ENCODE measurements around the gene GIPC3. TPM values are rescaled to one million over a fixed set of nuclear protein-coding genes. Genes with fewer than 3 reads are reported as not detected.

Gene GIPC3
- polyA plus RNA-seq, 2 of the 4 experiments (the other 2 are of a cell fraction): 0.05 to 0.12 TPM

DNA sequence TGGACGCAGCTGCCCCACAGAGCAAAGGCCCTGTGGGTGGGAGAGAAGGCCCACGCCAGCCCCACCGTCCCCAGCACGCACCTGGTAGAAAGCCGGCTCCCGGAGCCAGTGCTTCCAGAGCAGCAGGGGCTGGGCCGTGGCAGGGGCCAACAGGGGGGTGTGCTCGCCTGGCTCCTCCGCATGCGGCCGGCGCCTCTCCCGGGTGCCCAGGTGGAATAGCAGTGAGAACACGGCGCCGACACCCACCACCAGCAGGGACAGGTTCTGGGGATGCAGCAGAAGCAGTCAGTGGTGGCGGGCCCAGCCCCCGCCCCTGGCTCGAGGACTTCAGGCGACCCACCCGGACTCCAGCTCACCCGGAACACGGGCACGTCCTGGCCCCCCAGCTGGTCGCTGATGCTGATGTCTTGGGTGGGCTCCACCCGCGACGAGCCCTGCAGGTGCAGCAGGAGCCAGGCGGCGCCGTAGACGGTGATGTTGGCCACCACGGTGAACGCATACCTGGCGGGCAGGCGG, 37.5 kb upstream of the GIPC3 start:
- no peak for FAIRE-seq
- DNase-seq (ENCODE audit: low read depth in 1 of 2, low spot score in 1 of 2): no peak
- no peak overlapping the region for H3K4me3 ChIP-seq
- H3K4me2 ChIP-seq: no peak overlapping the region
- POLR2A ChIA-PET: interaction anchor here (1.0 kb wide), 1 partner anchor 9 kb away, joined by 3 read pairs; no protein-coding TSS in a partner anchor
- no peak overlapping the region for H3K27ac ChIP-seq
- peaks cover under 1% of the 10 kb centered on the region; the same call in 1 of the 3 replicates for H3K4me1 ChIP-seq
- CTCF ChIA-PET: interaction anchor here (1.2 to 6.6 kb wide), 5 partner anchors 14 to 114 kb away, joined by 3 to 100 read pairs (median 5); partner anchors contain the start of gene HMG20B
- no peak for TF ChIP-seq NPAS2 (CRISPR knock-in tag; IDR thresholded peaks at IDR 0.05; ENCODE audit: borderline replicate concordance)
- no peak for TF ChIP-seq RNF2 (IDR thresholded peaks at IDR 0.05; ENCODE audit: borderline replicate concordance, low read depth)
- no peak for TF ChIP-seq MAFK (IDR thresholded peaks at IDR 0.05; ENCODE audit: partially characterized antibody)
- TF ChIP-seq TP53 (CRISPR knock-in tag; IDR thresholded peaks at IDR 0.05): no peak
- no peak for TF ChIP-seq FOXS1 (CRISPR knock-in tag; IDR thresholded peaks at IDR 0.05)
- no peak for TF ChIP-seq ZSCAN20 (CRISPR knock-in tag; IDR thresholded peaks at IDR 0.05)
- TF ChIP-seq GATA3 (IDR thresholded peaks at IDR 0.05; ENCODE audit: borderline replicate concordance): no peak
- TF ChIP-seq, protein P1, sequence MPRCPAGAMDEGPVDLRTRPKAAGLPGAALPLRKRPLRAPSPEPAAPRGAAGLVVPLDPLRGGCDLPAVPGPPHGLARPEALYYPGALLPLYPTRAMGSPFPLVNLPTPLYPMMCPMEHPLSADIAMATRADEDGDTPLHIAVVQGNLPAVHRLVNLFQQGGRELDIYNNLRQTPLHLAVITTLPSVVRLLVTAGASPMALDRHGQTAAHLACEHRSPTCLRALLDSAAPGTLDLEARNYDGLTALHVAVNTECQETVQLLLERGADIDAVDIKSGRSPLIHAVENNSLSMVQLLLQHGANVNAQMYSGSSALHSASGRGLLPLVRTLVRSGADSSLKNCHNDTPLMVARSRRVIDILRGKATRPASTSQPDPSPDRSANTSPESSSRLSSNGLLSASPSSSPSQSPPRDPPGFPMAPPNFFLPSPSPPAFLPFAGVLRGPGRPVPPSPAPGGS (IDR thresholded peaks at IDR 0.05): no peak
- no peak for TF ChIP-seq TFCP2L1 (CRISPR knock-in tag; IDR thresholded peaks at IDR 0.05)
- no peak for TF ChIP-seq HDAC2 (IDR thresholded peaks at IDR 0.05)
- no peak for TF ChIP-seq RARB (CRISPR knock-in tag; IDR thresholded peaks at IDR 0.05)
- no peak for ATAC-seq
- no peaks in the 10 kb centered on the region for H3K9me3 ChIP-seq
- 86% methylated on average over 5 of the region's 36 CpGs for WGBS (ENCODE audit: missing lambda C conversion rate)

DNA sequence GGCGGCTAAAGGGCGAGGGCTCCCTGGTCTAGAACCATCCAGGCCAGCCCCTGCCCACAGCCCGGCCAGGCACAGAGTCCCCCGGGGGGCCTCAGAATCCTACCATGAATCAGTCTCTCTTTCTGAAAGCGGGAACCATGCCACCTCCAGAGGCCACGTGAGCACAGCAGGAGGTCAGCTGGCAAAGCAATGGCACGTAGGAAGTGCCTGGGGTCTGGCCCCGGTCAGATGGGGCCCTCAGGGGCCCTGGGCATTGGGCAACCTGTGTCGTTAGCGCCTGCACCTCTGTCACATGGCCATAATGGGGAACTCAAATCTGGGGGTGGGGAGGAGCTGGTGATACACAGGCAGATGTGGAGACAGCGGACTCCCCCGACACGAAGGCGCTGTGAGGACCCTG, 36.7 kb upstream of the GIPC3 start:
- no peak overlapping the region for H3K27ac ChIP-seq
- DNase-seq (ENCODE audit: low read depth in 1 of 2, low spot score in 1 of 2): no peak

DNA sequence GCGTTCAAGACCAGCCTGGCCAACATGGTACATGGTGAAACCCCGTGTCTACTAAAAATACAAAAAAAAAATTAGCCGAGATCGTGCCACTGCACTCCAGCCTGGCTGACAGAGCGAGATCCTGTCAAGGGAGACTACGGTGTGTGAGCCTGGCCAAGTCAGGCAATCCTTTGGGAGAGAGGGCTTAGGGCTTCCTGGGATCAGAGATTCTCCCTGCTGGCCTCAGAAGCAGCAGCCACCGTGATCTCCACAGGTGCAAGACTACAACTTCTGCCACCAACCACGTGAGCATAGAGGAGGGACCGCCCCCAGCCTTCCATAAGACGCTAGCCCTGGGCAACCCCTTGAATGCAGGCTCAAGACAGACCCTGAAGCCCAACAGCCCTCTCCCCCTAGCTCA, 35.5 kb upstream of the GIPC3 start:
- H3K9me3 ChIP-seq: no peaks in the 10 kb centered on the region
- no peak for TF ChIP-seq HEYL (CRISPR knock-in tag; IDR thresholded peaks at IDR 0.05)
- TF ChIP-seq FOSL2 (IDR thresholded peaks at IDR 0.05): no peak
- TF ChIP-seq FOSL2 (CRISPR knock-in tag; IDR thresholded peaks at IDR 0.05): no peak
- no peak for TF ChIP-seq ZFP36 (IDR thresholded peaks at IDR 0.05; ENCODE audit: borderline replicate concordance, partially characterized antibody)
- H3K4me3 ChIP-seq: no peak overlapping the region
- FAIRE-seq (no peak), ATAC-seq (no peak), DNase-seq (ENCODE audit: low read depth in 1 of 2, low spot score in 1 of 2) (no peak)
- H3K27ac ChIP-seq: no peak overlapping the region
- POLR2A ChIA-PET: no interaction called here
- H3K4me1 ChIP-seq: peaks cover 5% of the 10 kb centered on the region; the same call in 1 of the 3 replicates
- 93% methylated on average over 10 of the region's 10 CpGs for WGBS (ENCODE audit: missing lambda C conversion rate)
- CTCF ChIA-PET: interaction anchor here (1.5 to 6.6 kb wide), 3 partner anchors 26 to 36 kb away, joined by 5 to 100 read pairs (median 11); partner anchors contain the start of genes GIPC3 and HMG20B
- H3K4me2 ChIP-seq: no peak overlapping the region

More for the DNA sequence above, 36.7 kb upstream of the GIPC3 start:
- TF ChIP-seq CHD4 (IDR thresholded peaks at IDR 0.05; ENCODE audit: borderline replicate concordance) (no peak), CBX8 (IDR thresholded peaks at IDR 0.05) (no peak)
- TF ChIP-seq, protein P2, sequence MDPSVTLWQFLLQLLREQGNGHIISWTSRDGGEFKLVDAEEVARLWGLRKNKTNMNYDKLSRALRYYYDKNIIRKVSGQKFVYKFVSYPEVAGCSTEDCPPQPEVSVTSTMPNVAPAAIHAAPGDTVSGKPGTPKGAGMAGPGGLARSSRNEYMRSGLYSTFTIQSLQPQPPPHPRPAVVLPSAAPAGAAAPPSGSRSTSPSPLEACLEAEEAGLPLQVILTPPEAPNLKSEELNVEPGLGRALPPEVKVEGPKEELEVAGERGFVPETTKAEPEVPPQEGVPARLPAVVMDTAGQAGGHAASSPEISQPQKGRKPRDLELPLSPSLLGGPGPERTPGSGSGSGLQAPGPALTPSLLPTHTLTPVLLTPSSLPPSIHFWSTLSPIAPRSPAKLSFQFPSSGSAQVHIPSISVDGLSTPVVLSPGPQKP (IDR thresholded peaks at IDR 0.05; ENCODE audit: low read depth, low read length): no peak
- FAIRE-seq (no peak), ATAC-seq (no peak)
- 86% methylated on average over 1 of the region's 14 CpGs for WGBS (ENCODE audit: missing lambda C conversion rate)
- H3K9me3 ChIP-seq: no peaks in the 10 kb centered on the region
- POLR2A ChIA-PET: no interaction called here
- no peak overlapping the region for H3K4me2 ChIP-seq
- H3K4me1 ChIP-seq: peaks cover 5% of the 10 kb centered on the region; the same call in 1 of the 3 replicates
- CTCF ChIA-PET: interaction anchor here (0.8 to 6.6 kb wide), 5 partner anchors 13 to 48 kb away, joined by 3 to 100 read pairs (median 5); partner anchors contain the start of genes GIPC3 and HMG20B
- H3K4me3 ChIP-seq: no peak overlapping the region
